Keratinocyte (primary cell): ENCODE data around the gene SETD7. TPM values are rescaled to one million over a fixed set of nuclear protein-coding genes. Genes with fewer than 3 reads are reported as not detected.

Source experiments
- DNase-seq: peaks from one replicate; pipeline ENCODE4 v3.0.0-alpha.2; 2011; ENCODE audit warnings: low read depth, missing footprints, low spot score
- FAIRE-seq: peaks from 2 replicates; lab custom pipeline; 2011; peaks lifted over from hg19 to GRCh38; lab: Jason Lieb, UNC
- H2AFZ ChIP-seq: 2 replicates; pipeline ENCODE4 v1.6.0; 2012; ENCODE audit warnings: low read length, control low read depth, inconsistent platforms; ENCODE audit not compliant: control insufficient read depth
- H3K27ac ChIP-seq: 2 replicates; pipeline ENCODE4 v1.5.1; 2011; ENCODE audit warnings: low read length; ENCODE audit not compliant: control insufficient read depth, insufficient read depth
- H3K27me3 ChIP-seq: 3 replicates; pipeline ENCODE4 v1.6.0; 2011; ENCODE audit warnings: low read length; ENCODE audit not compliant: control insufficient read depth, insufficient read depth; ENCODE audit errors: extremely low read depth
- H3K36me3 ChIP-seq, 2 experiments: 2 replicates in 1 of 2; 3 replicates in 1 of 2; pipeline ENCODE4 v1.5.1; 2011; ENCODE audit warnings: low read length in 2 of 2, mild to moderate bottlenecking in 1 of 2; ENCODE audit not compliant: control insufficient read depth in 2 of 2, insufficient read depth in 2 of 2; ENCODE audit errors: extremely low read depth in 1 of 2
- H3K4me1 ChIP-seq: 3 replicates; pipeline ENCODE4 v1.5.1; 2011; ENCODE audit warnings: low read length; ENCODE audit not compliant: control insufficient read depth, insufficient read depth; ENCODE audit errors: extremely low read depth
- H3K4me2 ChIP-seq: 3 replicates; pipeline ENCODE4 v1.6.0; 2011; ENCODE audit warnings: low read depth, low read length; ENCODE audit not compliant: control insufficient read depth, insufficient read depth; ENCODE audit errors: extremely low read depth
- H3K4me3 ChIP-seq, 3 experiments: fragments of 200-600 bp in 1 of 3; sonication (generic) in 1 of 3; 2 replicates in 2 of 3; 3 replicates in 1 of 3; pipeline ENCODE4 v1.5.1; 2011 to 2016; ENCODE audit warnings: low read length in 3 of 3, mild to moderate bottlenecking in 3 of 3, control low read depth in 2 of 3, inconsistent platforms in 1 of 3, low read depth in 1 of 3, mixed read lengths in 1 of 3, mixed run types in 1 of 3, moderate library complexity in 1 of 3; ENCODE audit not compliant: control insufficient read depth in 2 of 3, insufficient read depth in 2 of 3; ENCODE audit errors: extremely low read depth in 1 of 3
- H3K79me2 ChIP-seq: 2 replicates; pipeline ENCODE4 v1.6.0; 2012; ENCODE audit warnings: low read length; ENCODE audit not compliant: control insufficient read depth, insufficient read depth
- H3K9ac ChIP-seq: 3 replicates; pipeline ENCODE4 v1.6.0; 2011; ENCODE audit warnings: low read length; ENCODE audit not compliant: control insufficient read depth, insufficient read depth; ENCODE audit errors: extremely low read depth
- H3K9me1 ChIP-seq: 3 replicates; pipeline ENCODE4 v1.6.0; 2011; ENCODE audit warnings: low read length; ENCODE audit not compliant: control insufficient read depth, insufficient read depth; ENCODE audit errors: extremely low read depth
- H3K9me3 ChIP-seq: 2 replicates; pipeline ENCODE4 v1.5.1; 2012; ENCODE audit warnings: low read depth, low read length; ENCODE audit not compliant: control insufficient read depth
- H4K20me1 ChIP-seq: 3 replicates; pipeline ENCODE4 v1.6.0; 2011; ENCODE audit warnings: low read length; ENCODE audit not compliant: control insufficient read depth, insufficient read depth; ENCODE audit errors: extremely low read depth
- CTCF ChIP-seq, 3 experiments: IDR thresholded peaks in 1 of 3; conservative IDR thresholded peaks in 1 of 3; optimal IDR thresholded peaks in 1 of 3; 2 replicates in 2 of 3; 3 replicates in 1 of 3; pipeline versions ENCODE3 to v1.5.1; 2011; ENCODE audit warnings: low read length in 3 of 3, mild to moderate bottlenecking in 3 of 3, moderate library complexity in 2 of 3, control low read depth in 1 of 3, inconsistent platforms in 1 of 3; ENCODE audit not compliant: insufficient read depth in 2 of 3; ENCODE audit errors: extremely low read depth in 1 of 3
- EZH2 ChIP-seq: IDR thresholded peaks from one replicate; pipeline ENCODE4 v1.6.1; 2012; ENCODE audit warnings: inconsistent platforms, mild to moderate bottlenecking, low read length, moderate library complexity
- dilution Hi-C: fragments of 300-500 bp; cut with MboI; formaldehyde crosslinking; loops from one replicate; pipeline ENCODE4 v1.7.0; 2020; ENCODE audit warnings: low sequenced_read_pairs; ENCODE audit not compliant: extremely low pct_ligation_motif_present
- polyA plus RNA-seq, 5 experiments: library from polyadenylated mRNA; depleted of rRNA in 3 of 5; stranded (reverse) in 3 of 5; stranded (forward) in 1 of 5; unstranded in 1 of 5; fragments of >200 nt; gene quantifications; 1 replicate in 1 of 5; 2 replicates in 3 of 5; 3 replicates in 1 of 5; pipeline versions ENCODE4 v1.2.1 to v1.2.3, GENCODE V29; 2011 to 2012; ENCODE audit warnings: missing spikeins in 2 of 5, low read depth in 1 of 5, low replicate concordance in 1 of 5

Gene SETD7
- polyA plus RNA-seq, 1 donor (not counting 4 experiments of a cell fraction or from before 2014, with no cell fraction given): 18.8 TPM

- dilution Hi-C loops: no loop called here
- H3K4me1 ChIP-seq: no peaks in the 10 kb centered on the region
- no peak overlapping the region for H3K4me2 ChIP-seq
- no peaks in the 10 kb centered on the region for H3K79me2 ChIP-seq
- H3K9me1 ChIP-seq: no peaks in the 10 kb centered on the region
- H3K27ac ChIP-seq: no peak overlapping the region
- peaks cover 15 to 16% of the 10 kb centered on the region in 2 experiments for H3K36me3 ChIP-seq
- no peak for FAIRE-seq
- no peaks in the 10 kb centered on the region for H3K9me3 ChIP-seq
- no peak overlapping the region for H3K4me3 ChIP-seq
- H2AFZ ChIP-seq: no peak overlapping the region
- DNase-seq: no peak
- H4K20me1 ChIP-seq: no peaks in the 10 kb centered on the region
- H3K9ac ChIP-seq: no peak overlapping the region
- H3K27me3 ChIP-seq: no peaks in the 10 kb centered on the region
- no peak for TF ChIP-seq CTCF (optimal IDR thresholded peaks at IDR 0.05 in 1 of 3, IDR thresholded peaks at IDR 0.05 in 1 of 3, conservative IDR thresholded peaks at IDR 0.05 in 1 of 3; ENCODE audit: extremely low read depth in 1 of 3, insufficient read depth in 2 of 3, low read length in 3 of 3)
- TF ChIP-seq EZH2: no peak
Measured at GRCh38 chr4:139526928-139527327, 29.1 kb downstream of the SETD7 start.

DNA sequence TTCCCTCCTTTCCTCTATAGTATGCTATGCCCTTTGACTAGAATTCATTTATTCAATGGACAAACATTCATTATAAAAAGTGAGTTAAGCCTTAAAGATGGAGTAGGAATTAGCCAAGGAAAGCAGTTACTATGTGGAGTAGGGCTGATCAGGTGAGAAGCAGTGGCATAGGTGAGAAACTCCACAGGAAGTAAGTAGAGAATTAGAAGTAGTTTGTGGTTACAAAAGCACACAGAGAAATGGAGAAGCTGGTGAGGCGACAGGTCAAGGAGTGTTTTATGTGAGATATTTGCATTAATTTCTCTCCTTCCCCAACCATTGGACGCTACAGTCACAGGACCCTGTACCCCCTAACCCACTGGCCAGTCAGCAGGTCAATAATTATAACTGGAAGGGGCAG lies 30.6 kb downstream of the SETD7 start:
- Histone ChIP-seq H3K4me3 (no peak overlapping the region), H4K20me1 (no peaks in the 10 kb centered on the region), H3K9me1 (no peaks in the 10 kb centered on the region), H3K4me1 (no peaks in the 10 kb centered on the region), H3K27ac (no peak overlapping the region), H3K9ac (no peak overlapping the region), H3K4me2 (no peak overlapping the region), H3K36me3 (peaks cover 16 to 21% of the 10 kb centered on the region in 2 experiments), H3K27me3 (no peaks in the 10 kb centered on the region), H2AFZ (no peak overlapping the region), H3K9me3 (no peaks in the 10 kb centered on the region), H3K79me2 (no peaks in the 10 kb centered on the region)
- no peak for TF ChIP-seq EZH2
- no peak for TF ChIP-seq CTCF (optimal IDR thresholded peaks at IDR 0.05 in 1 of 3, IDR thresholded peaks at IDR 0.05 in 1 of 3, conservative IDR thresholded peaks at IDR 0.05 in 1 of 3; ENCODE audit: extremely low read depth in 1 of 3, insufficient read depth in 2 of 3, low read length in 3 of 3)
- FAIRE-seq: no peak
- DNase-seq: no peak
- dilution Hi-C loops: no loop called here
